ENCODE measurements around the gene RBL1. TPM values are rescaled to one million over a fixed set of nuclear protein-coding genes. Genes with fewer than 3 reads are reported as not detected.

RBL1 gene
- total and polyA plus RNA-seq, 4 donors = 0.60 to 14.7 (median 2.0) TPM

DNA sequence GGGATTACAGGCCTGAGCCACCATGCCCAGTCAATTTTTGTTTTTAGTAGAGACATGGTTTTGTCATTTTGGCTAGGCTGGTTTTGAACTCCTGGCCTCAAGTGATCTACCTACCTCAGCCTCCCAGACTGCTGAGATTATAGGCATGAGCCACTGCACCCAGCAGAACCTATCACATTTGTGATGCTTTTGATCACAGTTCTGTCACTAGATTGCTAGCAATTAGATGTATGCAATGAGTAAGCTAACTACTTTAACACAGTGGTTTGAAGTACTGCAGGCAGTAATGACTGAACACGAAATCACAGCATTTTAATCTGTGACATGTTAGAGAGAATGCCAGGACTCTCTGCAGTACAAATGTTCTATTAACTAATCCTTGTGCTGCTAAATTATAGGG is 124.7 kb downstream of the RBL1 start:
- no peak for DNase-seq (ENCODE audit: low spot score)
- Histone ChIP-seq H3K9me3 (ENCODE audit: control insufficient read depth in 4 of 4, low read length in 3 of 4) (no peaks in the 10 kb centered on the region), H3K36me3 (ENCODE audit: control insufficient read depth in 4 of 4, insufficient read depth in 3 of 4, low read depth in 1 of 4, low read length in 3 of 4) (no peaks in the 10 kb centered on the region), H3K4me1 (ENCODE audit: control insufficient read depth in 4 of 4, insufficient read depth in 4 of 4, low read length in 3 of 4) (peaks cover 7 to 12% (median 8%) of the 10 kb centered on the region in 4 donors), H3K27ac (ENCODE audit: low read depth in 1 of 2, low read length in 2 of 2) (no peak overlapping the region), H3K27me3 (ENCODE audit: control insufficient read depth in 4 of 4, insufficient read depth in 4 of 4, low read length in 3 of 4) (no peaks in the 10 kb centered on the region), H3K4me3 (ENCODE audit: low read depth in 1 of 3, low read length in 3 of 3) (no peak overlapping the region), H3K9ac (ENCODE audit: low read depth in 1 of 2, low read length in 2 of 2) (no peak overlapping the region)
- 94% methylated on average over 1 of the region's 1 CpG for WGBS
- TF ChIP-seq TAF1 (conservative IDR thresholded peaks at IDR 0.05) = no peak
- TF ChIP-seq FOXA1 (IDR thresholded peaks at IDR 0.05) = no peak
- TF ChIP-seq, protein P1, sequence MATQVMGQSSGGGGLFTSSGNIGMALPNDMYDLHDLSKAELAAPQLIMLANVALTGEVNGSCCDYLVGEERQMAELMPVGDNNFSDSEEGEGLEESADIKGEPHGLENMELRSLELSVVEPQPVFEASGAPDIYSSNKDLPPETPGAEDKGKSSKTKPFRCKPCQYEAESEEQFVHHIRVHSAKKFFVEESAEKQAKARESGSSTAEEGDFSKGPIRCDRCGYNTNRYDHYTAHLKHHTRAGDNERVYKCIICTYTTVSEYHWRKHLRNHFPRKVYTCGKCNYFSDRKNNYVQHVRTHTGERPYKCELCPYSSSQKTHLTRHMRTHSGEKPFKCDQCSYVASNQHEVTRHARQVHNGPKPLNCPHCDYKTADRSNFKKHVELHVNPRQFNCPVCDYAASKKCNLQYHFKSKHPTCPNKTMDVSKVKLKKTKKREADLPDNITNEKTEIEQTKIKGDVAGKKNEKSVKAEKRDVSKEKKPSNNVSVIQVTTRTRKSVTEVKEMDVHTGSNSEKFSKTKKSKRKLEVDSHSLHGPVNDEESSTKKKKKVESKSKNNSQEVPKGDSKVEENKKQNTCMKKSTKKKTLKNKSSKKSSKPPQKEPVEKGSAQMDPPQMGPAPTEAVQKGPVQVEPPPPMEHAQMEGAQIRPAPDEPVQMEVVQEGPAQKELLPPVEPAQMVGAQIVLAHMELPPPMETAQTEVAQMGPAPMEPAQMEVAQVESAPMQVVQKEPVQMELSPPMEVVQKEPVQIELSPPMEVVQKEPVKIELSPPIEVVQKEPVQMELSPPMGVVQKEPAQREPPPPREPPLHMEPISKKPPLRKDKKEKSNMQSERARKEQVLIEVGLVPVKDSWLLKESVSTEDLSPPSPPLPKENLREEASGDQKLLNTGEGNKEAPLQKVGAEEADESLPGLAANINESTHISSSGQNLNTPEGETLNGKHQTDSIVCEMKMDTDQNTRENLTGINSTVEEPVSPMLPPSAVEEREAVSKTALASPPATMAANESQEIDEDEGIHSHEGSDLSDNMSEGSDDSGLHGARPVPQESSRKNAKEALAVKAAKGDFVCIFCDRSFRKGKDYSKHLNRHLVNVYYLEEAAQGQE (IDR thresholded peaks at IDR 0.05) = no peak
- TF ChIP-seq HNF4A (conservative IDR thresholded peaks at IDR 0.05) = no peak
- TF ChIP-seq, protein P2, sequence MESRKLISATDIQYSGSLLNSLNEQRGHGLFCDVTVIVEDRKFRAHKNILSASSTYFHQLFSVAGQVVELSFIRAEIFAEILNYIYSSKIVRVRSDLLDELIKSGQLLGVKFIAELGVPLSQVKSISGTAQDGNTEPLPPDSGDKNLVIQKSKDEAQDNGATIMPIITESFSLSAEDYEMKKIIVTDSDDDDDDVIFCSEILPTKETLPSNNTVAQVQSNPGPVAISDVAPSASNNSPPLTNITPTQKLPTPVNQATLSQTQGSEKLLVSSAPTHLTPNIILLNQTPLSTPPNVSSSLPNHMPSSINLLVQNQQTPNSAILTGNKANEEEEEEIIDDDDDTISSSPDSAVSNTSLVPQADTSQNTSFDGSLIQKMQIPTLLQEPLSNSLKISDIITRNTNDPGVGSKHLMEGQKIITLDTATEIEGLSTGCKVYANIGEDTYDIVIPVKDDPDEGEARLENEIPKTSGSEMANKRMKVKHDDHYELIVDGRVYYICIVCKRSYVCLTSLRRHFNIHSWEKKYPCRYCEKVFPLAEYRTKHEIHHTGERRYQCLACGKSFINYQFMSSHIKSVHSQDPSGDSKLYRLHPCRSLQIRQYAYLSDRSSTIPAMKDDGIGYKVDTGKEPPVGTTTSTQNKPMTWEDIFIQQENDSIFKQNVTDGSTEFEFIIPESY (IDR thresholded peaks at IDR 0.05) = no peak
- TF ChIP-seq NR2F2 (IDR thresholded peaks at IDR 0.05) = no peak
- TF ChIP-seq, protein P3, sequence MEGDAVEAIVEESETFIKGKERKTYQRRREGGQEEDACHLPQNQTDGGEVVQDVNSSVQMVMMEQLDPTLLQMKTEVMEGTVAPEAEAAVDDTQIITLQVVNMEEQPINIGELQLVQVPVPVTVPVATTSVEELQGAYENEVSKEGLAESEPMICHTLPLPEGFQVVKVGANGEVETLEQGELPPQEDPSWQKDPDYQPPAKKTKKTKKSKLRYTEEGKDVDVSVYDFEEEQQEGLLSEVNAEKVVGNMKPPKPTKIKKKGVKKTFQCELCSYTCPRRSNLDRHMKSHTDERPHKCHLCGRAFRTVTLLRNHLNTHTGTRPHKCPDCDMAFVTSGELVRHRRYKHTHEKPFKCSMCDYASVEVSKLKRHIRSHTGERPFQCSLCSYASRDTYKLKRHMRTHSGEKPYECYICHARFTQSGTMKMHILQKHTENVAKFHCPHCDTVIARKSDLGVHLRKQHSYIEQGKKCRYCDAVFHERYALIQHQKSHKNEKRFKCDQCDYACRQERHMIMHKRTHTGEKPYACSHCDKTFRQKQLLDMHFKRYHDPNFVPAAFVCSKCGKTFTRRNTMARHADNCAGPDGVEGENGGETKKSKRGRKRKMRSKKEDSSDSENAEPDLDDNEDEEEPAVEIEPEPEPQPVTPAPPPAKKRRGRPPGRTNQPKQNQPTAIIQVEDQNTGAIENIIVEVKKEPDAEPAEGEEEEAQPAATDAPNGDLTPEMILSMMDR (IDR thresholded peaks at IDR 0.05; ENCODE audit: low read depth, low read length, missing input control) = no peak
- TF ChIP-seq, protein P4, sequence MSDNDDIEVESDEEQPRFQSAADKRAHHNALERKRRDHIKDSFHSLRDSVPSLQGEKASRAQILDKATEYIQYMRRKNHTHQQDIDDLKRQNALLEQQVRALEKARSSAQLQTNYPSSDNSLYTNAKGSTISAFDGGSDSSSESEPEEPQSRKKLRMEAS (IDR thresholded peaks at IDR 0.05) = no peak

DNA sequence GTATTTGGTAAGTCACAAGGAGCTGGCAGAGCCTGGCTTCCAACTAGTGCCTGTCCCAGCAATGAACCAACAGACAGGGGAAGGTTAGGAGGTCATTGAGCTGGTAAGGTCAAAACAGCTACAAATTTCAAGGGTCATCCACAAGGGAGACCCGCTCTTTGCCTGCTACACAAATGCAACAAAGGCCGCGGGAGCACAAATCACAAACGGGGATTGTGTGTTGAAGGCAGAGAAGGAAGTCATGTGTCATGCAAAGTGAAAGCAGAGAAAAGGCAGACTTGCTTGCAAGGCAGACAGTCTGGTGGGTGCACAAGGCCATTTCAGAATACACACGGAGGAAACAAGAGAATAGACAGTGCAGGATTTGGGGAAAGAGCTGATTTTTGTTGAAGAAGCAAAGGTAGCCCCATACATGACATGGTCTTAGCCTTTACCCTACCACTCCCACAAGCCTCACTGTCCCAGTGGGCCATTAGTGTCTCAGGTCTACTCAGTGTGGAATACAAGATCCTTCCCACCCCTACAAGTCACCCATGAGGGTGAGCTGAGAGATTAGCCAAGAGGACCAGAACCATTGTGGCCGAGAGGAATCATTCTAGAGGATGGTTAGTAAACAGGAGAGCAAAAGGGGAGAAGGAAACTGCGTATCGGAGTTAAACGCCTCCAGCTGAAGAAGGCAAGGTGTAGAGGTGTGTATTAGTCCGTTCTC is 126.2 kb downstream of the RBL1 start:
- Histone ChIP-seq H3K4me3 (ENCODE audit: low read depth in 1 of 3, low read length in 3 of 3) (no peak overlapping the region), H3K36me3 (ENCODE audit: control insufficient read depth in 4 of 4, insufficient read depth in 3 of 4, low read depth in 1 of 4, low read length in 3 of 4) (no peaks in the 10 kb centered on the region), H3K9ac (ENCODE audit: low read depth in 1 of 2, low read length in 2 of 2) (peak overlapping the region in 1 of 2 donors; percentile 22), H3K27ac (ENCODE audit: low read depth in 1 of 2, low read length in 2 of 2) (peak overlapping the region in 1 of 2 donors; percentile 54), H3K9me3 (ENCODE audit: control insufficient read depth in 4 of 4, low read length in 3 of 4) (no peaks in the 10 kb centered on the region), H3K27me3 (ENCODE audit: control insufficient read depth in 4 of 4, insufficient read depth in 4 of 4, low read length in 3 of 4) (no peaks in the 10 kb centered on the region), H3K4me1 (ENCODE audit: control insufficient read depth in 4 of 4, insufficient read depth in 4 of 4, low read length in 3 of 4) (peaks cover 7 to 12% (median 8%) of the 10 kb centered on the region in 4 donors)
- no peak for DNase-seq (ENCODE audit: low spot score)
- WGBS = 55% methylated on average over 10 of the region's 10 CpGs
- no peak for TF ChIP-seq YY1 (IDR thresholded peaks at IDR 0.05)
- TF ChIP-seq NR2F2 (IDR thresholded peaks at IDR 0.05) = no peak
- TF ChIP-seq HNF4G (IDR thresholded peaks at IDR 0.05) = no peak
- no peak for TF ChIP-seq JUND (IDR thresholded peaks at IDR 0.05)
- TF ChIP-seq SP1 (IDR thresholded peaks at IDR 0.05) = peak; percentile 30
- peak; percentile 47 to 73 for TF ChIP-seq RXRA (IDR thresholded peaks at IDR 0.05)
- TF ChIP-seq, protein P1 (IDR thresholded peaks at IDR 0.05) = no peak
- TF ChIP-seq, protein P5, sequence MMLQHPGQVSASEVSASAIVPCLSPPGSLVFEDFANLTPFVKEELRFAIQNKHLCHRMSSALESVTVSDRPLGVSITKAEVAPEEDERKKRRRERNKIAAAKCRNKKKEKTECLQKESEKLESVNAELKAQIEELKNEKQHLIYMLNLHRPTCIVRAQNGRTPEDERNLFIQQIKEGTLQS (IDR thresholded peaks at IDR 0.05) = no peak
- TF ChIP-seq HNF4A (conservative IDR thresholded peaks at IDR 0.05) = peak in 1 of 2 donors; percentile 33
- TF ChIP-seq GABPA (IDR thresholded peaks at IDR 0.05 in 1 of 2, conservative IDR thresholded peaks at IDR 0.05 in 1 of 2) = no peak
- no peak for TF ChIP-seq FOXA1 (IDR thresholded peaks at IDR 0.05)
- TF ChIP-seq, protein P4 (IDR thresholded peaks at IDR 0.05) = no peak
- TF ChIP-seq, protein P2 (IDR thresholded peaks at IDR 0.05) = no peak
- peak in 1 of 2 donors; percentile 12 for TF ChIP-seq RAD21 (IDR thresholded peaks at IDR 0.05)

Measured in liver (tissue), 9 donors.